Fibroblast of lung (primary cell): Measurements from ENCODE around the gene CHRM4.

Experiments
- CTCF ChIP-seq, 2 donors: IDR thresholded peaks in 1 of 2; conservative IDR thresholded peaks in 1 of 2; 1 replicate in 1 of 2; 2 replicates in 1 of 2; pipeline ENCODE4 v1.5.1; 2011 to 2012; ENCODE audit warnings: low read length in 2 of 2, control low read depth in 1 of 2, inconsistent platforms in 1 of 2, low read depth in 1 of 2, mild to moderate bottlenecking in 1 of 2
- EZH2 ChIP-seq: IDR thresholded peaks from 2 replicates; pipeline ENCODE4 v1.5.1; 2012; ENCODE audit warnings: low read length, control low read depth, mild to moderate bottlenecking; ENCODE audit errors: missing control alignments

- no peak for TF ChIP-seq CTCF (conservative IDR thresholded peaks at IDR 0.05 in 1 of 2, IDR thresholded peaks at IDR 0.05 in 1 of 2; ENCODE audit: low read depth in 1 of 2, low read length in 2 of 2)
- no peak for TF ChIP-seq EZH2
Observed at GRCh38 chr11:46363031-46363407, 28.6 kb downstream of the CHRM4 start.
